OCI-LY7 (cell line): ENCODE measurements around the gene TNFRSF8. TPM values are rescaled to one million over a fixed set of nuclear protein-coding genes. Genes with fewer than 3 reads are reported as not detected.
A peak's percentile ranks its signal among the peaks of the same experiment; 100 is the strongest.

Source experiments
- BruUV-seq: library from RNA; stranded (reverse); fragments of 400-500 nt; replicated peaks from 2 replicates; lab custom pipeline; 2021; lab: Mats Ljungman, UMichigan
- CTCF ChIA-PET: fragments of 300-600 bp; sonication (Branson Sonifier 250); formaldehyde crosslinking; loops from one replicate; lab custom pipeline; 2022; ENCODE audit warnings: antibody characterized with exemption; ENCODE audit not compliant: unreplicated experiment; lab: Charles Lee
- POLR2A ChIA-PET: fragments of 300-600 bp; sonication (Branson Sonifier 250); formaldehyde crosslinking; loops from one replicate; lab custom pipeline; 2022; ENCODE audit warnings: antibody characterized with exemption; lab: Charles Lee
- DNase-seq: peaks from one replicate; pipeline ENCODE4 v3.0.0-alpha.2; 2015; ENCODE audit warnings: low spot score
- H2AFZ ChIP-seq: fragments of 200-600 bp; sonication (generic), shearing (Covaris generic); 2 replicates; pipeline ENCODE4 v1.6.1; 2014; ENCODE audit warnings: mild to moderate bottlenecking, antibody characterized with exemption, low read length, moderate library complexity
- H3K27ac ChIP-seq: fragments of 200-600 bp; sonication (generic); 2 replicates; pipeline ENCODE4 v1.5.1; 2014; ENCODE audit warnings: mixed run types, low read depth, mild to moderate bottlenecking, moderate library complexity, low read length, inconsistent platforms; ENCODE audit not compliant: poor library complexity, severe bottlenecking
- H3K36me3 ChIP-seq: fragments of 200-600 bp; sonication (generic); 2 replicates; pipeline ENCODE4 v1.6.1; 2014; ENCODE audit warnings: mild to moderate bottlenecking, antibody characterized with exemption, low read length, moderate library complexity, mixed read lengths; ENCODE audit not compliant: insufficient read depth
- H3K4me1 ChIP-seq: fragments of 200-600 bp; sonication (generic); 2 replicates; pipeline ENCODE4 v1.5.1; 2014; ENCODE audit warnings: mild to moderate bottlenecking, low read length; ENCODE audit not compliant: insufficient read depth, poor library complexity, severe bottlenecking
- H3K4me2 ChIP-seq: fragments of 200-600 bp; sonication (generic); 2 replicates; pipeline ENCODE4 v1.6.1; 2014; ENCODE audit warnings: mild to moderate bottlenecking, low read length
- H3K4me3 ChIP-seq: fragments of 200-600 bp; sonication (generic); 2 replicates; pipeline ENCODE4 v1.5.1; 2014; ENCODE audit warnings: mild to moderate bottlenecking, low read depth, low read length; ENCODE audit not compliant: poor library complexity, severe bottlenecking
- H3K79me2 ChIP-seq: fragments of 200-600 bp; sonication (generic); 2 replicates; pipeline ENCODE4 v1.6.1; 2016; ENCODE audit warnings: low read depth, mild to moderate bottlenecking, low read length, moderate library complexity, mixed read lengths; ENCODE audit not compliant: insufficient read depth
- H3K9me2 ChIP-seq: fragments of 200-600 bp; sonication (generic); 2 replicates; pipeline ENCODE4 v1.6.1; 2016; ENCODE audit warnings: mild to moderate bottlenecking, low read length, mixed read lengths; ENCODE audit not compliant: insufficient read depth
- H3K9me3 ChIP-seq: fragments of 200-600 bp; sonication (generic); 2 replicates; pipeline ENCODE4 v1.6.1; 2014; ENCODE audit warnings: mild to moderate bottlenecking, mixed run types, low read length, mixed read lengths
- H4K20me1 ChIP-seq: fragments of 200-600 bp; sonication (generic); 2 replicates; pipeline ENCODE4 v1.6.1; 2014; ENCODE audit warnings: mild to moderate bottlenecking, antibody characterized with exemption, low read length, moderate library complexity, mixed read lengths; ENCODE audit not compliant: insufficient read depth
- CTCF ChIP-seq: fragments of 200-600 bp; sonication (generic); conservative IDR thresholded peaks from 2 replicates; pipeline ENCODE4 v1.5.1; 2014; ENCODE audit warnings: mild to moderate bottlenecking, antibody characterized with exemption, low read length, moderate library complexity, mixed read lengths
- EZH2phosphoT487 ChIP-seq: fragments of 200-600 bp; sonication (generic); IDR thresholded peaks from 2 replicates; pipeline ENCODE4 v1.6.1; 2018; ENCODE audit warnings: low read depth, borderline replicate concordance, mild to moderate bottlenecking, mixed run types, antibody characterized with exemption, low read length, moderate library complexity, mixed read lengths
- intact Hi-C: fragments of 100-400 bp; cut with micrococcal nuclease; formaldehyde crosslinking; loops from one replicate; pipeline ENCODE4 v1.10.0; 2022; ENCODE audit not compliant: unreplicated experiment
- total RNA-seq, 2 experiments: library from RNA; depleted of rRNA in 1 of 2; stranded (reverse); fragments of >200 nt in 1 of 2; shearing (Covaris generic) in 1 of 2; gene quantifications; 2 replicates each; pipeline ENCODE4 v1.2.3, GENCODE V29; 2014 to 2022

The TNFRSF8 gene
- total RNA-seq, 2 experiments from 2014 or later: 0.29 TPM; not detected in 1

- no peaks in the 10 kb centered on the region for H3K9me2 ChIP-seq
- no peaks in the 10 kb centered on the region for H3K36me3 ChIP-seq
- ChIA-PET CTCF (interaction anchor here (1.0 kb wide), 1 partner anchor 33 kb away, joined by 3 read pairs; no protein-coding TSS in a partner anchor), POLR2A (no interaction called here)
- H4K20me1 ChIP-seq: no peaks in the 10 kb centered on the region
- no peak overlapping the region for H3K4me2 ChIP-seq
- peaks cover 55% of the 10 kb centered on the region for H3K4me1 ChIP-seq
- no TSS peak for BruUV-seq
- H3K9me3 ChIP-seq: no peaks in the 10 kb centered on the region
- no peaks in the 10 kb centered on the region for H3K79me2 ChIP-seq
- no peak overlapping the region for H3K4me3 ChIP-seq
- intact Hi-C loops: no loop called here
- no peak overlapping the region for H3K27ac ChIP-seq
- TF ChIP-seq EZH2phosphoT487 (no peak), CTCF (no peak)
- DNase-seq: no peak
- H2AFZ ChIP-seq: no peak overlapping the region
These were observed 84.1 kb downstream of the TNFRSF8 start for GRCh38 chr1:12147201-12147701.

DNA sequence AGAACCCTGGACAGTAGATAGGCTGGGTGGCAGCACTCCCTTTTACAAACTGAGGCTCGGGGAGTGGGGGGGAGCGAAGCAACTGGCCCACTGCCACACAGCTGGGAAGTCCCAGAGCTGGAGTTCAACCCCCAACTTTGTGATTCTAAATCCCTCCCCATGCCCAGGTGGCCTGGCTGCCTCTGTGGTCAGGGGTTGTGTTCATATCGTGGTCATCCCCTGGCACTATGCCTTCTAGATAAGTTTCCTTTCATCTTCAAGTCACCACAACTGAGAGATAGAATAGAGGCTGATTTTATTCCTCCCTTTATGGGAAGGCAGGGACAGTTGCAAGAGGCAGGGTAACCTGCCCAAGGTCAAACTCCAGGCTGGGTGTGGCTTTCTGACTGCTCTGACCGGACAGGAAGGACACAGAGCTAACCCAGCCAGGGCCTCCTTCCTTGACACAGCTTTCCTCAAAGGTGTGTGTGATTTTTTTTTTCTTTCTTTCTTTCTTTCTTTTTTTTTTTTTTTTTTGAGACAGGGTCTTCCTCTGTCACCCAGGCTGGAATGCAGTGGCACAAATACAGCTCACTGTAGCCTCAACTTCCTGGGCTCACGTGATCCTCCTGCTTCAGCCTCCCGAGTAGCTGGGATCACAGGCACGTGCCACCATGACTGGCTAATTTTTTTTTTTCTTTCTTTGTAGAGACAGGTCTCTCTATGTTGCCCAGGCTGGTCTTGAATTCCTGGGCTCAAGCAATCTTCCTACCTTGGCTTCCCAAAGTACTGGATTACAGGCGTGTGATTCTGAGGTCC is 85.3 kb downstream of the TNFRSF8 start:
- no TSS peak for BruUV-seq
- no peak for DNase-seq
- no peaks in the 10 kb centered on the region for H3K36me3 ChIP-seq
- intact Hi-C loops: no loop called here
- peak overlapping the region; percentile 85 for H3K27ac ChIP-seq
- no peak for TF ChIP-seq CTCF
- no peak for TF ChIP-seq EZH2phosphoT487
- H3K4me2 ChIP-seq: peak overlapping the region; percentile 59
- H3K4me3 ChIP-seq: no peak overlapping the region
- POLR2A ChIA-PET: interaction anchor here (0.6 to 3.6 kb wide), 7 partner anchors 10 to 70 kb away, joined by 3 to 25 read pairs (median 5); no protein-coding TSS in a partner anchor
- H3K79me2 ChIP-seq: no peaks in the 10 kb centered on the region
- CTCF ChIA-PET: interaction anchor here (0.6 to 1.7 kb wide), 2 partner anchors 13 to 23 kb away, joined by 3 to 5 read pairs; no protein-coding TSS in a partner anchor
- H2AFZ ChIP-seq: peak overlapping the region; percentile 79; the same call in 1 of the 2 replicates
- H3K4me1 ChIP-seq: peaks cover 62% of the 10 kb centered on the region
- no peaks in the 10 kb centered on the region for H4K20me1 ChIP-seq
- no peaks in the 10 kb centered on the region for H3K9me3 ChIP-seq
- no peaks in the 10 kb centered on the region for H3K9me2 ChIP-seq
